ENCODE data around the gene SLAIN1.

The SLAIN1 gene

GRCh38 chr13:77728265-77729125 lies 31.0 kb downstream of the SLAIN1 start:
- H3K27me3 ChIP-seq (replicated peaks): no peaks in the 10 kb centered on the region
- no peak overlapping the region for H3K27ac ChIP-seq
- TF ChIP-seq CTCF (IDR thresholded peaks at IDR 0.05; ENCODE audit: low read depth, low read length, missing control alignments): no peak
- in situ Hi-C loops (cut with HindIII; ENCODE audit: low pct_ligation_motif_present, low sequenced_read_pairs): no loop called here
- DNase-seq: no peak
- no peak overlapping the region for H3K4me3 ChIP-seq (ENCODE audit: low read depth, low read length)
- no peaks in the 10 kb centered on the region for H3K36me3 ChIP-seq (replicated peaks)

DNA sequence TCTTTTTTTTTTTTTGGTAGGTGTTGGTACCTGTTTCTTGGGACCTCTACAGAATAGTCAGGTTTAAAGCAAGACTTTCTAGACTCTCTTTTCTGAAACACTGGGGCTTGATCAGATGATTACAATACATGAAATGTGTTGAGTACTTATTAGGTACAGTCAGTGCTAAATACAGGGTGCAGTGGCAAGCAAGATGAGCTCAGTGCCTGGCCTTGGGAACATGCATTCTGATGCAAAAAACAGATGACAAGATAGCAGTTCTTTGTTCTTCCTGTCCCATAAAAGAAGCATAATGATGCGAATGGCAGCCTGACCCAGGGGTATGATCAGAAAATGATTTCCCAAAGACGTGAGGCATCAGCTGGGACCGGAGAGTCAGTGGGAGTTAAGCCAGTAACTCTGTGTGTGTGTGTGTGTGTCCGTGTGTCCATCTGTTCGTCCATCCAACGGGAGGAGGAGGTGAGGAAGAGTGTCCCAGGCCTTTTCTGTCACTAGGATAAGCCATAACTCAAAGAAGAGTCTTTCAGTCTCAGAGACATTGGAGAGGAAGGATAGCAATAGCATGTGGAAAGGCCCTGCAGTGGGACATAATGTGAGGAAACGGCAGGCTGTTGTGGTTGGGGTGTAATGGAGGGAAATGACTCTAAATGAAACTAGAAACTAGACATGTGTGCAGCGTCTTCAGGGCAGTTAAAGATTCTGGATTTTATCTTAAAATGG lies 32.2 kb downstream of the SLAIN1 start:
- no peak for DNase-seq
- Histone ChIP-seq H3K36me3 (replicated peaks) (no peaks in the 10 kb centered on the region), H3K4me3 (ENCODE audit: low read depth, low read length) (no peak overlapping the region), H3K27ac (no peak overlapping the region), H3K27me3 (replicated peaks) (no peaks in the 10 kb centered on the region)
- in situ Hi-C loops (cut with HindIII; ENCODE audit: low pct_ligation_motif_present, low sequenced_read_pairs): no loop called here
- TF ChIP-seq CTCF (IDR thresholded peaks at IDR 0.05; ENCODE audit: low read depth, low read length, missing control alignments): no peak

GRCh38 chr13:77730572-77730971 lies 33.1 kb downstream of the SLAIN1 start:
- no peak for TF ChIP-seq CTCF (IDR thresholded peaks at IDR 0.05; ENCODE audit: low read depth, low read length, missing control alignments)
- Histone ChIP-seq H3K27me3 (replicated peaks) (no peaks in the 10 kb centered on the region), H3K27ac (no peak overlapping the region), H3K36me3 (replicated peaks) (no peaks in the 10 kb centered on the region), H3K4me3 (ENCODE audit: low read depth, low read length) (no peak overlapping the region)
- no peak for DNase-seq
- in situ Hi-C loops (cut with HindIII; ENCODE audit: low pct_ligation_motif_present, low sequenced_read_pairs): no loop called here

DNA sequence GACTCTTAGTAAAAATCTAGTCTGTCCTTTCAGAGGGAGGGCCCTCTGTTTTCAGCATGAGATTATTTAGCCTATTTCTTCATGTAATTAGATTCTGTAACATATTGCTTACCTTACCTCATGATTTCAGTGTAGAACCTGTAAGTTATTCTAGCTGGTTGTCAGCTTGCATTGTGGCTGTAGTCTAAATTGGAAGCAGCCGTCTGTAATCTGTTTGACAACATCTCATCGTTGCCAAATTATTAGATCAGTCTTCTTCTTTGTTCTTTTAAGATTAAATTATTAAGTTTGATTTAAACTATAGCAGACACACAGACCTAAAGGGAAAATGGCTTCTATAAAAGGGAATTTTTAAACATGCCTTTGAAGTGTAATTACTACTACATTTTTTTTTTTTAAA lies 34.8 kb downstream of the SLAIN1 start:
- Histone ChIP-seq H3K4me3 (ENCODE audit: low read depth, low read length) (no peak overlapping the region), H3K27me3 (replicated peaks) (no peaks in the 10 kb centered on the region), H3K27ac (no peak overlapping the region), H3K36me3 (replicated peaks) (no peaks in the 10 kb centered on the region)
- no peak for TF ChIP-seq CTCF (IDR thresholded peaks at IDR 0.05; ENCODE audit: low read depth, low read length, missing control alignments)
- in situ Hi-C loops (cut with HindIII; ENCODE audit: low pct_ligation_motif_present, low sequenced_read_pairs): no loop called here
- no peak for DNase-seq

GRCh38 chr13:77733674-77734073 lies 36.2 kb downstream of the SLAIN1 start:
- in situ Hi-C loops (cut with HindIII; ENCODE audit: low pct_ligation_motif_present, low sequenced_read_pairs): no loop called here
- Histone ChIP-seq H3K36me3 (replicated peaks) (no peaks in the 10 kb centered on the region), H3K27ac (no peak overlapping the region), H3K4me3 (ENCODE audit: low read depth, low read length) (no peak overlapping the region), H3K27me3 (replicated peaks) (no peaks in the 10 kb centered on the region)
- TF ChIP-seq CTCF (IDR thresholded peaks at IDR 0.05; ENCODE audit: low read depth, low read length, missing control alignments): no peak
- no peak for DNase-seq

All from brain microvascular endothelial cell (primary cell).